Neural progenitor cell (in vitro differentiated cells): ENCODE results near the gene SPTLC3. TPM values are rescaled to one million over a fixed set of nuclear protein-coding genes. Genes with fewer than 3 reads are reported as not detected.

Source experiments
- DNase-seq: peaks from one replicate; pipeline ENCODE4 v3.0.0-alpha.2; 2016; ENCODE audit warnings: low spot score
- H2AFZ ChIP-seq: fragments of 200-600 bp; sonication (generic); replicated peaks from 2 replicates; pipeline ENCODE4 v1.6.1; 2016; ENCODE audit warnings: antibody characterized with exemption
- H3F3A ChIP-seq: fragments of 200-600 bp; sonication (generic); 2 replicates; pipeline ENCODE4 v1.6.1; 2016; ENCODE audit warnings: antibody characterized with exemption, low read depth
- H3K27ac ChIP-seq: fragments of 200-600 bp; sonication (generic); 2 replicates; pipeline ENCODE4 v1.5.1; 2016; ENCODE audit warnings: mild to moderate bottlenecking
- H3K27me3 ChIP-seq: fragments of 200-600 bp; sonication (generic); 2 replicates; pipeline ENCODE4 v1.6.1; 2016; ENCODE audit warnings: mild to moderate bottlenecking, moderate library complexity
- H3K36me3 ChIP-seq: fragments of 200-600 bp; sonication (generic); 2 replicates; pipeline ENCODE4 v1.5.1; 2016
- H3K4me1 ChIP-seq: fragments of 200-600 bp; sonication (generic); 2 replicates; pipeline ENCODE4 v1.6.1; 2016; ENCODE audit warnings: mixed run types
- H3K4me2 ChIP-seq: fragments of 200-600 bp; sonication (generic); 2 replicates; pipeline ENCODE4 v1.6.1; 2016
- H3K4me3 ChIP-seq: fragments of 200-600 bp; sonication (generic); 2 replicates; pipeline ENCODE4 v1.5.1; 2016
- H3K79me2 ChIP-seq: fragments of 200-600 bp; sonication (generic); 2 replicates; pipeline ENCODE4 v1.6.1; 2016; ENCODE audit warnings: low read depth
- H3K9ac ChIP-seq: fragments of 200-600 bp; sonication (generic); 2 replicates; pipeline ENCODE4 v1.6.1; 2016
- H3K9me3 ChIP-seq: fragments of 200-600 bp; sonication (generic); 2 replicates; pipeline ENCODE4 v1.5.1; 2016; ENCODE audit warnings: low read depth
- H4K20me1 ChIP-seq: fragments of 200-600 bp; sonication (generic); 2 replicates; pipeline ENCODE4 v1.6.1; 2016; ENCODE audit warnings: low read depth
- H3K27ac Mint-ChIP-seq: 3 replicates; pipeline ENCODE4 v1.8.0; 2021; ENCODE audit warnings: mixed read lengths
- H3K27me3 Mint-ChIP-seq: 2 replicates; pipeline ENCODE4 v1.8.0; 2022; ENCODE audit warnings: low read depth, mild to moderate bottlenecking, inconsistent platforms, moderate library complexity, mixed read lengths; ENCODE audit not compliant: insufficient read depth
- H3K36me3 Mint-ChIP-seq: 3 replicates; pipeline ENCODE4 v1.8.0; 2021; ENCODE audit warnings: mixed read lengths
- H3K4me1 Mint-ChIP-seq: 3 replicates; pipeline ENCODE4 v1.8.0; 2021; ENCODE audit warnings: mixed read lengths
- H3K4me3 Mint-ChIP-seq: 3 replicates; pipeline ENCODE4 v1.8.0; 2021; ENCODE audit warnings: mild to moderate bottlenecking, moderate library complexity, mixed read lengths
- H3K9me3 Mint-ChIP-seq: 3 replicates; pipeline ENCODE4 v1.8.0; 2020; ENCODE audit warnings: mixed read lengths
- EZH2 ChIP-seq: fragments of 200-600 bp; sonication (generic); IDR thresholded peaks from 2 replicates; pipeline ENCODE4 v1.6.1; 2017; ENCODE audit warnings: antibody characterized with exemption, mild to moderate bottlenecking, moderate library complexity
- EZH2phosphoT487 ChIP-seq: fragments of 200-600 bp; sonication (generic); IDR thresholded peaks from 2 replicates; pipeline ENCODE4 v1.6.1; 2017; ENCODE audit warnings: antibody characterized with exemption
- total RNA-seq: library from RNA; depleted of rRNA; stranded (reverse); fragments of >200 nt; gene quantifications from 2 replicates; pipeline ENCODE4 v1.2.3, GENCODE V29; 2015; ENCODE audit warnings: low replicate concordance
- TF ChIP-seq, protein P1 (sequence below): fragments of 200-600 bp; sonication (generic); IDR thresholded peaks from 2 replicates; pipeline ENCODE4 v1.5.1; 2017; ENCODE audit warnings: antibody characterized with exemption, mild to moderate bottlenecking

The SPTLC3 gene
- total RNA-seq, 1 donor from 2014 or later, result 4.2 TPM

DNA sequence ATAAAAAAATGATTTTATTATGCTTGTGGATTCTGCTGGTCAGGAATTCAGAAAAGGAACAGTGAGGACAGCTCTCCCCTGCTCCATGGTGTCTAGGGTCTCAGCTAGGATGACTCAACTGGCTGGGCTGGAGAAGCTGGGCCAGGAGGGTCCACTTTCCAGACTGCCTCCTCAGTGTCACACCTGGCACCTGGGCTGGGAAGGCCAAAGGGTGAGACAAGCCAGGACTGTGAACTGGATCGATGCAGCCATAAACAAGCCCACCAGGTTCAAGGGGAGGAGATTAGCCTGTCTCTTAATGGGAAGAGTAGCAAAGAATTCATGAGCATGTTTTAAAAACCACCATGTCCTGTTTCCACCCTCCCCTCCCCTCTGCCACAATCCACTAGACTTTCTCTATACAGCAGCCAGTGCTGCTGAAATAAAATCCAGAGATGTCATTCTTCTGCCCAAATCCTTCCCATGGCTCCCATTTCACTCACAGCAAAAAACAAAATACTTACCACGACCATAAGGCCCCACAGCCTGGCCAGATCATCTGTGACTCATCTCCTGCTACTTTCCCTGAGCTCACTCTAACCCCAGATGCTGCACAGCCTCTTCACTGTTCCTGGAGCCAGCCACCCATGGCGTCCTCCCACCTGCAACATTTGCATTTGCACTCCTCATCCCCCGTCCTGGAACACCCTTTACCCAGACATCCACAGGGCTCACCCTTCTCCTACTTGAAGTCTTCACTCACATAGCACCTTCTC, 13.8 kb downstream of the SPTLC3 start:
- no peaks in the 10 kb centered on the region for H3F3A ChIP-seq
- DNase-seq, result no peak
- no peak overlapping the region for H2AFZ ChIP-seq
- no peaks in the 10 kb centered on the region for H3K4me1 Mint-ChIP-seq
- peak overlapping the region; percentile 18 for H3K27ac Mint-ChIP-seq
- no peaks in the 10 kb centered on the region for H3K9me3 ChIP-seq
- H3K27me3 Mint-ChIP-seq, result peaks cover 4% of the 10 kb centered on the region
- no peaks in the 10 kb centered on the region for H3K27me3 ChIP-seq
- peaks cover 12% of the 10 kb centered on the region for H3K36me3 Mint-ChIP-seq
- H3K4me2 ChIP-seq, result no peak overlapping the region
- H3K79me2 ChIP-seq, result no peaks in the 10 kb centered on the region
- H3K4me3 Mint-ChIP-seq, result no peak overlapping the region
- H4K20me1 ChIP-seq, result no peaks in the 10 kb centered on the region
- H3K27ac ChIP-seq, result no peak overlapping the region
- no peak for TF ChIP-seq EZH2phosphoT487
- no peak for TF ChIP-seq EZH2
- TF ChIP-seq, protein P1, sequence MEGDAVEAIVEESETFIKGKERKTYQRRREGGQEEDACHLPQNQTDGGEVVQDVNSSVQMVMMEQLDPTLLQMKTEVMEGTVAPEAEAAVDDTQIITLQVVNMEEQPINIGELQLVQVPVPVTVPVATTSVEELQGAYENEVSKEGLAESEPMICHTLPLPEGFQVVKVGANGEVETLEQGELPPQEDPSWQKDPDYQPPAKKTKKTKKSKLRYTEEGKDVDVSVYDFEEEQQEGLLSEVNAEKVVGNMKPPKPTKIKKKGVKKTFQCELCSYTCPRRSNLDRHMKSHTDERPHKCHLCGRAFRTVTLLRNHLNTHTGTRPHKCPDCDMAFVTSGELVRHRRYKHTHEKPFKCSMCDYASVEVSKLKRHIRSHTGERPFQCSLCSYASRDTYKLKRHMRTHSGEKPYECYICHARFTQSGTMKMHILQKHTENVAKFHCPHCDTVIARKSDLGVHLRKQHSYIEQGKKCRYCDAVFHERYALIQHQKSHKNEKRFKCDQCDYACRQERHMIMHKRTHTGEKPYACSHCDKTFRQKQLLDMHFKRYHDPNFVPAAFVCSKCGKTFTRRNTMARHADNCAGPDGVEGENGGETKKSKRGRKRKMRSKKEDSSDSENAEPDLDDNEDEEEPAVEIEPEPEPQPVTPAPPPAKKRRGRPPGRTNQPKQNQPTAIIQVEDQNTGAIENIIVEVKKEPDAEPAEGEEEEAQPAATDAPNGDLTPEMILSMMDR, result no peak
- no peak overlapping the region for H3K9ac ChIP-seq
- no peaks in the 10 kb centered on the region for H3K36me3 ChIP-seq
- H3K9me3 Mint-ChIP-seq, result peaks cover 21% of the 10 kb centered on the region
- no peak overlapping the region for H3K4me3 ChIP-seq
- H3K4me1 ChIP-seq, result no peaks in the 10 kb centered on the region

DNA sequence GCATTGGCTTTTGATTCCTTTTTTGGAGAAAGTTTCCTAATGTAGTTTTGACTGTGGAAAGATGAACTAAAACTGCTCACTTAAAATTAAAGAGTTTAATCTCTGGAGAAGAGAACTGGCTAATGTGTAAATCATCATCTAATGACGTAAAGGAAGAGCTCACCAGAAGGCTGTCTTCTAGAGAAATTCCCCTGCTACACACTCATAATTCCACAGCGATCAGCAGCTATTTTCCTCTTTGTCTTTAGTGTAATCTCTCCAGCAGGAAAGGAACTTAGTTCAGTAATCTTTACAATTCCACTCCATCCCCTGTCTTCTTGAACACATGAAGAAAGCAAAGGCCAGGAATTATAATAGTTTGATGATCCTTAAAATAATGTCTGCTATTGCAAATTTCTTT, 15.8 kb downstream of the SPTLC3 start:
- H2AFZ ChIP-seq, result no peak overlapping the region
- H3K4me3 Mint-ChIP-seq, result no peak overlapping the region

DNA sequence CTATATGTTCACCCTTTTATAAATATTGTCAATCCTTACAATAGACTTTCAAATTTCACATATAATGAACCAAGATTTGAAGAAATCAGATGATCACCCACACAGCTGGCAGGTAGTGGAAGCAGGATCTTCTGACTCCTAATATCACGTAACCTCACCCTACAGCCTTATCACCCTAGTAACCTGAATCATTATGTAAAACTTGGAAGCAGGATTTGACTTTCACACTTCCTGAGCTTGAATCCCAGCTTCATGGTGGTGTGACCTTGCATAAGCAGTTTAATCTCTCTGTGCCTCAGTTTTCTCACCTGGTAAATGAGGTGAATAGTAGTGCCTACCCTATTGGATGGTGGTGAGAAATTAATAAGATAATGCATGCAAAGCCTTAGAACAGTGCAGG, 16.4 kb downstream of the SPTLC3 start:
- H3K4me1 Mint-ChIP-seq, result peaks cover 13% of the 10 kb centered on the region
- H2AFZ ChIP-seq, result no peak overlapping the region
- no peak overlapping the region for H3K4me3 Mint-ChIP-seq
- no peaks in the 10 kb centered on the region for H3K9me3 ChIP-seq
- peaks cover 4% of the 10 kb centered on the region for H3K27me3 Mint-ChIP-seq
- H3K4me1 ChIP-seq, result no peaks in the 10 kb centered on the region
- H4K20me1 ChIP-seq, result no peaks in the 10 kb centered on the region
- no peaks in the 10 kb centered on the region for H3K79me2 ChIP-seq
- no peaks in the 10 kb centered on the region for H3F3A ChIP-seq
- no peak overlapping the region for H3K27ac ChIP-seq
- DNase-seq, result no peak
- H3K9ac ChIP-seq, result no peak overlapping the region
- peaks cover 10% of the 10 kb centered on the region for H3K36me3 Mint-ChIP-seq
- no peaks in the 10 kb centered on the region for H3K36me3 ChIP-seq
- no peak overlapping the region for H3K27ac Mint-ChIP-seq
- no peaks in the 10 kb centered on the region for H3K27me3 ChIP-seq
- H3K4me2 ChIP-seq, result no peak overlapping the region
- peaks cover 21% of the 10 kb centered on the region for H3K9me3 Mint-ChIP-seq
- no peak overlapping the region for H3K4me3 ChIP-seq
- TF ChIP-seq, protein P1, result no peak
- TF ChIP-seq EZH2, result no peak
- TF ChIP-seq EZH2phosphoT487, result no peak

More for the DNA sequence above, 15.8 kb downstream of the SPTLC3 start:
- Histone ChIP-seq H3K4me2 (no peak overlapping the region), H3K9me3 (no peaks in the 10 kb centered on the region), H4K20me1 (no peaks in the 10 kb centered on the region), H3K79me2 (no peaks in the 10 kb centered on the region), H3K4me1 (no peaks in the 10 kb centered on the region), H3K27me3 (no peaks in the 10 kb centered on the region), H3K36me3 (no peaks in the 10 kb centered on the region), H3K27ac (no peak overlapping the region), H3K9ac (no peak overlapping the region), H3F3A (no peaks in the 10 kb centered on the region), H3K4me3 (no peak overlapping the region)
- peaks cover 21% of the 10 kb centered on the region for H3K9me3 Mint-ChIP-seq
- peaks cover 7% of the 10 kb centered on the region for H3K4me1 Mint-ChIP-seq
- H3K36me3 Mint-ChIP-seq, result peaks cover 10% of the 10 kb centered on the region
- no peak for DNase-seq
- no peak overlapping the region for H3K27ac Mint-ChIP-seq
- TF ChIP-seq EZH2phosphoT487 (no peak), EZH2 (no peak)
- TF ChIP-seq, protein P1, result no peak
- peaks cover 6% of the 10 kb centered on the region for H3K27me3 Mint-ChIP-seq
